Neuron (in vitro differentiated cells): Measurements from ENCODE around the gene BTBD18.

Experiments
- H2AFZ ChIP-seq: one replicate; pipeline ENCODE4 v1.6.1; 2013; ENCODE audit warnings: low read depth, mild to moderate bottlenecking, inconsistent platforms, low read length, moderate library complexity
- H3K27me3 ChIP-seq: one replicate; pipeline ENCODE4 v1.6.1; 2013; ENCODE audit warnings: low read length; ENCODE audit not compliant: insufficient read depth
- H3K36me3 ChIP-seq: one replicate; pipeline ENCODE4 v1.6.1; 2013; ENCODE audit warnings: low read length; ENCODE audit not compliant: insufficient read depth
- H3K4me1 ChIP-seq: one replicate; pipeline ENCODE4 v1.6.1; 2013; ENCODE audit warnings: low read length; ENCODE audit not compliant: insufficient read depth
- H3K4me3 ChIP-seq: 2 replicates; pipeline ENCODE4 v1.5.1; 2013; ENCODE audit warnings: mild to moderate bottlenecking, low read length, moderate library complexity
- H3K9me3 ChIP-seq: one replicate; pipeline ENCODE4 v1.6.1; 2013; ENCODE audit warnings: low read length

The BTBD18 gene

DNA sequence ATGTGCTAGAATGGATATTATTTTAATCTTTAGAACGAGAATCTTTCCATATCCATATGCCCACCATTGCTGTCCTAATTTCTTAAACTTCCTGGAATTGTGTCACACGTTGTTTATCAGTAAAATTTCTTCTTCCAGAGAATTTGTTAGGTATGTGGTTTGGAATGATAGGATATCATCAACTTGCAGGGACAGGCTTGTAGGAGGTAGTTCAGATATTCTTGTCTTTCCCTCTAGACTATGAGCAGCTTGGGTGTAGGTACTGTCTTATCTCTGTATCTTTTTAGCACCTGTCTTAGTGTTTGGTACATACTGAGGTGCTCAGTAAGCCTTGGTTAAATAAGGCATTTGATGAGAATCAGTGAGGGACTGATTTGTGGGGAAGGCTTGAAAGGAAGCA, 13.4 kb upstream of the BTBD18 start:
- Histone ChIP-seq H3K27me3 (no peaks in the 10 kb centered on the region), H3K36me3 (no peaks in the 10 kb centered on the region), H3K4me1 (peaks cover 31% of the 10 kb centered on the region), H2AFZ (no peak overlapping the region), H3K9me3 (no peaks in the 10 kb centered on the region), H3K4me3 (peak overlapping the region; percentile 85)

DNA sequence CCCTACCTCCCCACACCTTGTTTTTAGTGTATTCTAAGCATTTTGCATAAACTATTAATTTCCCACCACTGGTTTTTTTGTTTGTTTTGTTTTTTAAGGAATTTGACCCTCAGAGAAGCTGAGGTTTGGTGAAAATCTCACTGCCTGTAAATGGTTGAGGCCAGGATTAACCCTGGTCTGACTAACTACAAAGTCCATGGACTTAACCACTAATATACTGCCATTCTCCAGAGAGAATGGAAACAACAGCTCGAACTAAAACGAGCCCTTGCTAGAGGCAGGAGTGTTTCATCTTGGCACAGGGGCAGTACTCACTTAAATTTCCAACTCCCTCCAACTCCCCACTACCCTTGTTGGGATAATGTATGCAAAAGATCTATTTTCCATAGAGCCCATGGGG, 12.9 kb upstream of the BTBD18 start:
- no peaks in the 10 kb centered on the region for H3K36me3 ChIP-seq
- H3K27me3 ChIP-seq = no peaks in the 10 kb centered on the region
- H3K4me1 ChIP-seq = peaks cover 31% of the 10 kb centered on the region
- H3K9me3 ChIP-seq = no peaks in the 10 kb centered on the region
- H2AFZ ChIP-seq = no peak overlapping the region
- peak overlapping the region; percentile 85 for H3K4me3 ChIP-seq

DNA sequence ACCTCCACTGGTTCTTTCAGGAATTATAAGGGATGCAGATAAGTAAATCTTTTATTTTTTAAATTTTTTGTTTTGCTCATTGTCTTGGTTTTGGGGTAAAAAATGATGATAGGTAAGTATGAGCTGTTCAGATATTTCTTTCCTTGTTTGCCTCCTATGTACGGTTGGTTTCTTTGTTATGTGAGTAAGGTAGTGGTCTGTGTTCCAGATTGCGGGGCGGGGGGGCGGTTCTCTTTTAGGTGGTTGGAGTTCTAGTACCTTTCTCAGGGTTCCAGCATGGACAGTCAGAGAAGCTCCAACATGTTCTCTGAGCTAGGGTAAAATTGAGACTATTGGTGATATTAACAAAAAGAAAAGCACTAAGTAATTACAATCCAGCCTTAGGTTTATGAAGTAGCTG, 12.4 kb upstream of the BTBD18 start:
- Histone ChIP-seq H3K4me1 (peaks cover 31% of the 10 kb centered on the region), H3K4me3 (peak overlapping the region; percentile 85), H2AFZ (no peak overlapping the region), H3K27me3 (no peaks in the 10 kb centered on the region), H3K36me3 (no peaks in the 10 kb centered on the region), H3K9me3 (no peaks in the 10 kb centered on the region)

DNA sequence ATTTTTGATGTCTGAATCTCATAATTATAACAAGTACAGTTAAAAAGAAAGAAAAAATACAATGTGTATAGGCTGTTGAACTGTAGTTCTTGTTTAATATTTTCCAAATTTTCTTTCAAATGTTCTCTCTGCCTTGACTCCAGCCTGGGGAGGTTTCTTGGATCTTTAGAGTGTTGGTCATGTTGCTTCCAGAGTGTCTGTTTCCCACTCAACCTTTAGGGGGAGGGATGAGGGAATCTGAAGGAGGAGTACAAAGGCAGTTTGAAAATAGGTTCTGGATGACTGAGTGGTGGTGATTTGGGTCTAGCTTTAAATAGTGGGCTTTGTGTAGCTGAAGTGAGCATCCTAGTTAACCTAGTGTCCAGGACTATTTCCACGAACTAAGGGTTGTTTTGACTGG, 11.9 kb upstream of the BTBD18 start:
- peak overlapping the region; percentile 85 for H3K4me3 ChIP-seq
- no peaks in the 10 kb centered on the region for H3K36me3 ChIP-seq
- peaks cover 31% of the 10 kb centered on the region for H3K4me1 ChIP-seq
- no peak overlapping the region for H2AFZ ChIP-seq
- H3K27me3 ChIP-seq = no peaks in the 10 kb centered on the region
- no peaks in the 10 kb centered on the region for H3K9me3 ChIP-seq

DNA sequence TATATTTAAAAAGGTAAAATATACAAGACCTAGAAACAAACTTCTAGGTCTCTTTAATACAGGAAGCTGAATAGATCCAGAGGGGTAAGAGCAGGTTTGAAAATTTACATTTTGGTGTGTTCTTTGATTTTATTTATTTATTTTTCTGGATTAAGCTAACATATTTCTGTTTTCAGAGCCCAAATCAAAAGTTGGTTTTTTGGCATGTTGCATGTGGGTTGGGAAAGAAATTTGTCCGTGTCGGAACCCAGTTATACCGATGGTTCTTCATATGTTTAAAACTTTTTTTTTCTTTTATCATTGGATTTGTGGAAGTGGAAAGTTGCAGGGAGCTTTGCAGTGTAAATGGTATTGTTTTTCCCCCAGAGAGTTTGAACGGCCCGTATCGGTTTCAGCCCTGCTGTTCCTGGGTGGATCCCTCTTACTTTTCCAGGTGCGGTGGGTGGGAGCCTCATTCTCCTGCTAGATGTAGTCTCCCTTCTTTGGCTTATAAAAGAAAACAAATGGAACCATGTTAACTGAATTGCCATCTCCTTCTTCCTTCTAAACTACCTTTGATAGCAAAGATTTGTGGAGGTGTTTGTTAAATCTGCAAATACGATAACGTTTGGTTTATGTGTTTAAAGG, 10.7 kb upstream of the BTBD18 start:
- peaks cover 31% of the 10 kb centered on the region for H3K4me1 ChIP-seq
- H3K4me3 ChIP-seq = peak overlapping the region; percentile 85
- no peaks in the 10 kb centered on the region for H3K9me3 ChIP-seq
- H3K36me3 ChIP-seq = no peaks in the 10 kb centered on the region
- no peaks in the 10 kb centered on the region for H3K27me3 ChIP-seq
- no peak overlapping the region for H2AFZ ChIP-seq

DNA sequence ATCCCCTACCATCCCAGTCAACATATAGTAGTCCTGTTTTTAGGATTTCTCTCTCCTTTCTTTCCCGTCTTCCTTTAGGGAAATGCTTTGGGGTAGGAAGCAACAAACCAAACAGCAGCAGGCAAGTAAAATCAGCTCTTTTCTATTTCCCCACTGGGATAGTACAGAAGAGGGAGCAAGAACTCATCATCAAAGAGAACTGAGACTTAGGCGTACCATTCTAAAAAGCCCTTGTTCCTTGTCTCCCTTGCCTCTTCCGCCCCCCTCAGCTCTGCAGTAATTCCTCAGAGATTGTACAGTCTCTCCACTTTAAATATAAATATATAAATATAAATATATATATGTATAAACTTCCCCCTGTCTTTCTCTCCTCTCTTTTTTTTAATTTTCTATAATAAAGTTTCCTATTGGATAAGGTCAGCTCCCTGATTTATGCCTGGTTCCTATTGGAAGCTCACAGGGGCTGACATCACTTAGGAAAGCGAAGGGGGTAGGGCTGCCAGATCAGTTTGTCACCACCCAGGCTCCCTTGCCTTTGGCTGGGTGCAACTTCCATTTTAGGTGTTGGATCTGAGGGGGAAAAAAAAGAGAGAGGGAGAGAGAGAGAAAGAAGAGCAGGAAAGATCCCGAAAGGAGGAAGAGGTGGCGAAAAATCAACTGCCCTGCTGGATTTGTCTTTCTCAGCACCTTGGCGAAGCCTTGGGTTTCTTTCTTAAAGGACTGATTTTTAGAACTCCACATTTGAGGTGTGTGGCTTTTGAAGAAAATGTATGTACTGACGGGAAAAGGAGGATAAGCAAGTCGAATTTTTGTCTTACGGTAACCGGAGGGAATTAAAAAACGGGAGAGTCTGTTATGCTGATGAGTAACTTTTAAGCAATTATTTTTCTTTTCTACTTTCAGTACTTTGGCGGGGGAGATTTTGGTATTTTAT, 9.9 kb upstream of the BTBD18 start, which contains the start of gene CTNND1:
Gene CTNND1 (plus strand): TSS at position 502 of the 934 bp plus-strand sequence. CDS start 29,677 bp downstream, outside the sequence.
- Histone ChIP-seq H3K27me3 (no peaks in the 10 kb centered on the region), H3K9me3 (no peaks in the 10 kb centered on the region), H3K36me3 (no peaks in the 10 kb centered on the region), H3K4me1 (peaks cover 29% of the 10 kb centered on the region), H2AFZ (peak within 1 kb of the TSS; percentile 71), H3K4me3 (peak within 1 kb of the TSS; percentile 85)

DNA sequence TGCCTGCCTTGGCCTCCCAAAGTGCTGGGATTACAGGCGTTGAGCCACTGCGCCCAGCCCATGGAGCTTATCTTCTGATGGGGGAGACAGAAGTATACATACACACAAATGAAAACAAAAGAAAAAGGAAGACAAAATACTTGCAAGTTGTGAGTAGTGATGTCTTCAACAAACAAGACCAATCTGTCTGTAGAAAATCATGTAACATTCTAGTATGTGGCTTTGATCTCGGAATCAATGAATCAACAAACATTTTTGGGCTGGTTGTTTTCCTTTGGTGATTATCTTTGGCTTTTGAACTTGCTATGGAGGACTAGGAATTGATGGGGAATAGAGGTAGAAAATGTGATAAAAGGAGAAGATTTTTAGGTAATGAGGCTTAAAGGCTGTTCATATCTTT, 6.6 kb upstream of the BTBD18 start:
- H3K4me3 ChIP-seq = no peak overlapping the region
- H3K4me1 ChIP-seq = peaks cover 4% of the 10 kb centered on the region
- H2AFZ ChIP-seq = no peak overlapping the region
- H3K36me3 ChIP-seq = no peaks in the 10 kb centered on the region
- H3K27me3 ChIP-seq = no peaks in the 10 kb centered on the region
- no peaks in the 10 kb centered on the region for H3K9me3 ChIP-seq

DNA sequence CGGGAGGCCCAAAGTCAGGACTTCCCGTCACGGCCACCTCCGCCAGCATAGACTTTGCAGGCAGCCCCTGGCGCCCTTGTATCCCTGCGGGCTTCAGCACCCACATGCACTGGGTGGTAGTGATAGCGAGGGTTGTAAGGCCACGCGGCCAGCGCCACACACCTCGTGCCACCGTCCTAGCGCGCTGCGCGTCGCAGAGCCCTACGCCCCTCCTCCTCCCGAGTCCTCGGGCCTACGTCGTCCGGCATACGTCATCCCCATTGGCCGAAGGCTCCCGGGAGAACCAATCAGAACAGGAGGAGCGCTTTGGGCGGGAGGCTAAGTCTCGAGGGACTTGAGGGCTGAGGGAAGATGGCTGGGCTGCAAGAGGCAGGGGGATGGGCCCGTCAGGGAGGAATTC, 1.3 kb upstream of the BTBD18 start:
- Histone ChIP-seq H2AFZ (no peak overlapping the region), H3K4me3 (no peak overlapping the region), H3K4me1 (no peaks in the 10 kb centered on the region), H3K27me3 (no peaks in the 10 kb centered on the region), H3K9me3 (peaks cover 4% of the 10 kb centered on the region), H3K36me3 (no peaks in the 10 kb centered on the region)

DNA sequence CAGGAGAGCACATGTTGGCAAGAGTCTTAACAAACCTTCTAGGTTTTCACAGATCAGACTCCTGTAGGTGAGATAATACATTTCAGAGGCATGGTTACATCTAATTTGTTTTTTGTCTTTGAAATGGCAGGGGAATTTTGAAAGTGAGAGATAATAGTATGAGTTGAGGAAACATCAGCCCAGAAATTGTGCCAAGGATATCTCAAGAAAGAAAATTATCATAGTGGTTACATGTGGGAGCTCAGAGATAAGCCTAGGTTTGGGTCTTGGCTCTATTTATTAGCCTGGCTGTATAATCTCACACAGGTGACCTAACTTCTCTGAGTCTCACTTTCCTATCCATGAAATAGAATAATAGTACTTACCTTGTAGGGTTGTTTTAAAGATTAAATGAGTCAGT, 443 bp downstream of the BTBD18 start:
- no peaks in the 10 kb centered on the region for H3K27me3 ChIP-seq
- peaks cover 4% of the 10 kb centered on the region for H3K36me3 ChIP-seq
- peaks cover 4% of the 10 kb centered on the region for H3K9me3 ChIP-seq
- no peak overlapping the region for H2AFZ ChIP-seq
- no peak overlapping the region for H3K4me3 ChIP-seq
- H3K4me1 ChIP-seq = no peaks in the 10 kb centered on the region

DNA sequence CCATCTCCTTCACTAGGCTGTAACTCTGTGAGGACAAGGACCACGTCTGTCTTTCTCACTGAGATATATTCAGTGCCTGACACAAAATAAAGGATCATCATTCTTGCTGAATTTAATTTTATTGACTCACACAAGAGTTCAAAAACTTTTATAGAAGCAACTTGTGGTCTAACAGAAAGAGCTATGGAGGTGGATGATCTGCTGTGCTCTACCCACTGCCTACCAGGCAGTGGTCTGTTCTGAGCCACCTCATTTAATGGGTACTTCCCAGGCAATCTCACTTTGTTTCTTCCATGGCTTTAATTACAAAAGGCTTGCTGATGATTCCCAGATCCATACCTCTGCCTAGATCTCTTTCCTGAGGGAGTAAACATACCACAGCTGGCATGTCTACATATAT, 4.7 kb downstream of the BTBD18 start:
- H3K27me3 ChIP-seq = no peaks in the 10 kb centered on the region
- peaks cover 9% of the 10 kb centered on the region for H3K4me1 ChIP-seq
- H3K36me3 ChIP-seq = peaks cover 36% of the 10 kb centered on the region
- no peak overlapping the region for H2AFZ ChIP-seq
- H3K4me3 ChIP-seq = no peak overlapping the region
- H3K9me3 ChIP-seq = no peaks in the 10 kb centered on the region

DNA sequence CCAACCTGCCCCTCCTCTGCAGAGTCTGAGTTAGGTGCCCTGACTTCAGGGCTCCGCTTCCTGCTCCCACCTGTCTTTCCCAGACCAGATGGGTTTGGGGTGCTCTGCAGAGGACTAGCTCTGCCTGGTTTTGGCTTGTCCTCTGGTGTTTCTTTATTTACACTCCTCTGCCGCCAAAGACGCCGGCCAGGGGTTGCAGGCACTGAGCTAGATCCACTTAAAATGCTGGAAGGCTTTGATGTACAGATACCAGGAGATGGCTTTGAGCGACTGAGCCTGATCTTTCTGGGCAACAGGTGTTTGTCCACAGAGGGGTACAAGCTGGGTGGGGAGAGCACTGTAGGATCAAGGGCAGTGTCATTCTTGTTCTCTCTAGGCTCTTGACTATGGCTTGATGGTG, 6.4 kb downstream of the BTBD18 start:
- Histone ChIP-seq H3K4me1 (peaks cover 13% of the 10 kb centered on the region), H2AFZ (no peak overlapping the region), H3K27me3 (no peaks in the 10 kb centered on the region), H3K4me3 (no peak overlapping the region), H3K36me3 (peaks cover 36% of the 10 kb centered on the region), H3K9me3 (no peaks in the 10 kb centered on the region)

DNA sequence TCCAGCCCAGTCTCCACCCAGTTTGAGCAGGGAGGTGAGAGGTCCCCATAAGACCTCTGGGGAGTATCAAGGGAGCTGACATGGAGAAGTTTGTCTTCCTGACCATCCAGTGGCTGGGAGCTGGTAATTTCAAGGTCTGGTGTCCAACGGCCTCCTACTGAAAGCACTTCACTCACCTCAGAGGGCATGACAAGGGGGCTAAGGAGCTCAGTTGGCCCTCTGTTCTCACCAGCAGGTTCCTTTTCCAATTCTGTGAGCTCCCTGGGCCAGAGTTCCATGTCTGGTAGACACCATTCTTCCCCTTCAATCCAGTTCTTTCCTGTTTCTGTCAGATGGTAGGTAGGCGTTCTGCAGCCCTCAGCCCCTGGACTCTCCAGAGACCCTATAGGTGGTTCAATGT, 7.3 kb downstream of the BTBD18 start:
- Histone ChIP-seq H2AFZ (no peak overlapping the region), H3K36me3 (peaks cover 38% of the 10 kb centered on the region), H3K27me3 (no peaks in the 10 kb centered on the region), H3K4me3 (no peak overlapping the region), H3K4me1 (peaks cover 13% of the 10 kb centered on the region), H3K9me3 (no peaks in the 10 kb centered on the region)

DNA sequence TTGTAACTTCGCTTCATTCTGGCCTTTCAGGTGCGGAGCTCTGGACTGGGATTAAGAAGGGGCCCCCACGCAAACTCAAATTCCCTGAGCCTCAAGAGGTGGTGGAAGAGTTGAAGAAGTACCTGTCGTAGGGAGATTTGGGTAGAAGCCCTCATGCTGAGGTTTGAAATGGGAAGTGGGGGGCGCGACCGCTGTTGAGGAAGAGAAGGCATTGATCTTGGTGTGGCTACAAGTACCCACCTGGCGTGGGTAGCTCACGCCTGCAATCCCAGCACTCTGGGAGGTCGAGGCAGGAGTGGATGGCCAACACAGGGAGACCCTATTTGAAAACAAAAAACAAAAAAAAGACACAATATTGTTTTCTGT, 9.5 kb downstream of the BTBD18 start:
- no peaks in the 10 kb centered on the region for H3K27me3 ChIP-seq
- peak overlapping the region; percentile 87 for H3K4me3 ChIP-seq
- peaks cover 57% of the 10 kb centered on the region for H3K36me3 ChIP-seq
- no peaks in the 10 kb centered on the region for H3K9me3 ChIP-seq
- peak overlapping the region; percentile 29 for H2AFZ ChIP-seq
- peaks cover 13% of the 10 kb centered on the region for H3K4me1 ChIP-seq
